Chondrocyte (in vitro differentiated cells): ENCODE results near the gene ALDH3A1. TPM values are rescaled to one million over a fixed set of nuclear protein-coding genes. Genes with fewer than 3 reads are reported as not detected.

Experiments
- DNase-seq: peaks from one replicate; pipeline ENCODE4 v3.0.0; 2021; ENCODE audit warnings: mixed read lengths, low spot score
- H3K27ac Mint-ChIP-seq: one replicate; pipeline ENCODE4 v1.8.0; 2021; ENCODE audit warnings: mild to moderate bottlenecking, moderate library complexity, mixed read lengths; ENCODE audit not compliant: unreplicated experiment
- H3K27me3 Mint-ChIP-seq: 2 replicates; pipeline ENCODE4 v1.8.0; 2021; ENCODE audit warnings: low read depth, mixed read lengths
- H3K36me3 Mint-ChIP-seq: 2 replicates; pipeline ENCODE4 v1.8.0; 2021; ENCODE audit warnings: low read depth, mixed read lengths
- H3K4me1 Mint-ChIP-seq: 2 replicates; pipeline ENCODE4 v1.8.0; 2021; ENCODE audit warnings: low read depth, mild to moderate bottlenecking, mixed read lengths
- H3K4me3 Mint-ChIP-seq: one replicate; pipeline ENCODE4 v1.8.0; 2021; ENCODE audit warnings: mild to moderate bottlenecking, moderate library complexity, mixed read lengths; ENCODE audit not compliant: unreplicated experiment
- H3K9me3 Mint-ChIP-seq: 2 replicates; pipeline ENCODE4 v1.8.0; 2021; ENCODE audit warnings: low read depth, mixed read lengths
- total RNA-seq: library from RNA; stranded (reverse); gene quantifications from 3 replicates; pipeline ENCODE4 v1.2.1, GENCODE V29; 2021
- TF ChIP-seq, protein P1 (sequence below): fragments of 200-600 bp; sonication (generic); IDR thresholded peaks from 2 replicates; pipeline ENCODE4 v1.5.0; 2021; ENCODE audit warnings: antibody characterized with exemption, mild to moderate bottlenecking, moderate library complexity

ALDH3A1 gene
- total RNA-seq, 1 donor from 2014 or later, result not detected

GRCh38 chr17:19752216-19753050, 4.3 kb upstream of the ALDH3A1 start:
- no peaks in the 10 kb centered on the region for H3K9me3 Mint-ChIP-seq
- H3K4me3 Mint-ChIP-seq, result no peak overlapping the region
- peak overlapping the region; percentile 93 for H3K27ac Mint-ChIP-seq
- peaks cover 3% of the 10 kb centered on the region for H3K27me3 Mint-ChIP-seq
- TF ChIP-seq, protein P1, sequence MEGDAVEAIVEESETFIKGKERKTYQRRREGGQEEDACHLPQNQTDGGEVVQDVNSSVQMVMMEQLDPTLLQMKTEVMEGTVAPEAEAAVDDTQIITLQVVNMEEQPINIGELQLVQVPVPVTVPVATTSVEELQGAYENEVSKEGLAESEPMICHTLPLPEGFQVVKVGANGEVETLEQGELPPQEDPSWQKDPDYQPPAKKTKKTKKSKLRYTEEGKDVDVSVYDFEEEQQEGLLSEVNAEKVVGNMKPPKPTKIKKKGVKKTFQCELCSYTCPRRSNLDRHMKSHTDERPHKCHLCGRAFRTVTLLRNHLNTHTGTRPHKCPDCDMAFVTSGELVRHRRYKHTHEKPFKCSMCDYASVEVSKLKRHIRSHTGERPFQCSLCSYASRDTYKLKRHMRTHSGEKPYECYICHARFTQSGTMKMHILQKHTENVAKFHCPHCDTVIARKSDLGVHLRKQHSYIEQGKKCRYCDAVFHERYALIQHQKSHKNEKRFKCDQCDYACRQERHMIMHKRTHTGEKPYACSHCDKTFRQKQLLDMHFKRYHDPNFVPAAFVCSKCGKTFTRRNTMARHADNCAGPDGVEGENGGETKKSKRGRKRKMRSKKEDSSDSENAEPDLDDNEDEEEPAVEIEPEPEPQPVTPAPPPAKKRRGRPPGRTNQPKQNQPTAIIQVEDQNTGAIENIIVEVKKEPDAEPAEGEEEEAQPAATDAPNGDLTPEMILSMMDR, result no peak
- DNase-seq, result peak; percentile 65
- H3K36me3 Mint-ChIP-seq, result no peaks in the 10 kb centered on the region
- H3K4me1 Mint-ChIP-seq, result peaks cover 37% of the 10 kb centered on the region

DNA sequence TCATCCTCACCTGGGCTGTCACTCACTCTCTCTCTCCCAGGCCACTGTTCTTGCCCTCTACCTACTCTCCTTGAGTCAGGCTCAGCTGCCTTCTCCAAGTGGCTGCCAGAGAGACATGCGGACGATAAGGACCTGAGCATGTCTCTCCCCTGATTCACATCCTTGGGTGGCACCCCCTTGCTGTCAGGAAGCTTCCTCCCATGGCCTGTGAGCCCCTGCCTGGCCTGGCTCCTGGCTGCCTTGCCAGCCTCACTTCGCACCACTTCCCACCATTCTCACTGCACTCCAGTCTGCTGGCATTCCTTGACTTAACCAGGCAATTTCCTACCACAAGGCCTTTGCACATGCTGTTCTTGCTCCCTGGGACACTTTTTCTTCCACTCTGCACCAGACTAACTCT, 2.7 kb upstream of the ALDH3A1 start:
- H3K9me3 Mint-ChIP-seq, result no peaks in the 10 kb centered on the region
- no peak overlapping the region for H3K27ac Mint-ChIP-seq
- H3K4me1 Mint-ChIP-seq, result peaks cover 37% of the 10 kb centered on the region
- no peaks in the 10 kb centered on the region for H3K36me3 Mint-ChIP-seq
- TF ChIP-seq, protein P1, result no peak
- no peak overlapping the region for H3K4me3 Mint-ChIP-seq
- DNase-seq, result peak; percentile 46
- peaks cover 3% of the 10 kb centered on the region for H3K27me3 Mint-ChIP-seq

GRCh38 chr17:19750020-19750572, 2.0 kb upstream of the ALDH3A1 start:
- Mint-ChIP-seq H3K4me1 (peaks cover 39% of the 10 kb centered on the region), H3K36me3 (no peaks in the 10 kb centered on the region), H3K9me3 (no peaks in the 10 kb centered on the region)

GRCh38 chr17:19748807-19749193, 702 bp upstream of the ALDH3A1 start:
- no peak for DNase-seq
- Mint-ChIP-seq H3K4me3 (no peak overlapping the region), H3K4me1 (peaks cover 39% of the 10 kb centered on the region), H3K27me3 (peaks cover 3% of the 10 kb centered on the region), H3K9me3 (no peaks in the 10 kb centered on the region), H3K27ac (no peak overlapping the region), H3K36me3 (no peaks in the 10 kb centered on the region)
- TF ChIP-seq, protein P1, result no peak

More at GRCh38 chr17:19750020-19750572, 2.0 kb upstream of the ALDH3A1 start:
- Mint-ChIP-seq H3K4me3 (no peak overlapping the region), H3K27me3 (peaks cover 3% of the 10 kb centered on the region), H3K27ac (no peak overlapping the region)
- TF ChIP-seq, protein P1, result no peak
- DNase-seq, result no peak

DNA sequence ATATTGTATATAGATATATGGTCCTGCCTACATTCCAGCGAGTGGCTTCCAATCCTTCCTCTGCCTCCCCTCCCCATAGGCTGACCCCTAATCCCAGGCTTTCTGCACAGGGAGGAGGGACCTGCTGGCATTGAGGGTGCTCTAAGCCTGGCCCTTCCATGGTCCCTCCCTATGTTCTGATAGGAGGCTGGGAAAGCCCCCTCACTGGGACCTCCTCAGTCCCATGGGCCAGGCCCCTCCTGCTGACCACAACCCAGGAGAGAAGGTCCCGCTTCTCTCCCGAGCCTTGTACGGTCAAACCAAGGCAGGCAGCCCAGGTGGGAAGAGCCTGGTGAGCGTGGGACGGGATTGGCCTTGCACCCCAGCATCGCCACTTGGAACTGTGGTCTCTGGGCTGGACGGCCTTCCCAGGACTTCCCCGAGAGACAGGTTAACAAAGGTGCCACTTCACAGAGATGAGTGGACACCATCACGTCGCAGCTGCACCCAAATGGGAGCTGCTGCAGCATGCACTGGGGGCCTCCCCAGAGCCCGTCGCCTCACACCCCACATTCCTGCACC, 859 bp downstream of the ALDH3A1 start:
- H3K9me3 Mint-ChIP-seq, result no peaks in the 10 kb centered on the region
- H3K4me1 Mint-ChIP-seq, result peaks cover 24% of the 10 kb centered on the region
- TF ChIP-seq, protein P1, result no peak
- no peak overlapping the region for H3K27ac Mint-ChIP-seq
- DNase-seq, result no peak
- H3K4me3 Mint-ChIP-seq, result no peak overlapping the region
- peaks cover 3% of the 10 kb centered on the region for H3K27me3 Mint-ChIP-seq
- no peaks in the 10 kb centered on the region for H3K36me3 Mint-ChIP-seq
